Measurements from ENCODE around the gene FOCAD.

DNA sequence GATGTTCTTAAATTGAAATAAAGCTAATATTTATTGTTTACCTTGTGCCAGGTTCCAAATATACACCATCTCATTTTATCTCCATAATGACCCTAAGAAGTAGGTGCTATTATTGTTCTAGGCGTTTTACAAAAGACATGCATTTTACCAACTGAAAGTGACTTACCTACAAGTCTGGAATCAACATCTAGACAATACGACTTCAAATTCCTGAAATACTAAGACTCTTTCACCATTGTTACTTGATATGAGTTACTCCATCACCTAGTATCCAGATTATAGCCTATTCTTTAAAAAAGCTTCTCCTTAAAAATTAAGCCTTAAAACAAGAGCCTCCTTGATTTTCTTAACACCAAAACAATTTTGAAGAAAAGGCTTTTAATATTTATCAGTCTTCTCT lies 334.1 kb downstream of the FOCAD start:
- TF ChIP-seq CTCF (IDR thresholded peaks at IDR 0.05; ENCODE audit: low read length) (no peak), EZH2phosphoT487 (IDR thresholded peaks at IDR 0.05; ENCODE audit: low read length) (no peak), EZH2 (optimal IDR thresholded peaks at IDR 0.05; ENCODE audit: low read depth, low read length) (no peak)
